K562 (cell line): ENCODE measurements around the gene FSHR. TPM values are rescaled to one million over a fixed set of nuclear protein-coding genes. Genes with fewer than 3 reads are reported as not detected.

Experiments used
- ATAC-seq: fragments of 200-7000 bp; cut with Tn5 transposase; 3 replicates; pipeline ENCODE4 v1.9.1; 2020; ENCODE audit warnings: moderate library complexity
- BruUV-seq: library from RNA; stranded (reverse); fragments of 400-500 nt; replicated peaks from 2 replicates; lab custom pipeline; 2021; lab: Mats Ljungman, UMichigan
- CTCF ChIA-PET: fragments of 300-600 bp; formaldehyde crosslinking; extraction: SDS; loops from one replicate; lab custom pipeline; 2021; ENCODE audit warnings: low intra/inter-chr PET ratio; lab: Yijun Ruan, JAX
- POLR2A ChIA-PET: fragments of 300-600, 350-650 bp; sonication (Branson Sonifier 250); formaldehyde crosslinking; extraction: SDS; loops from one replicate; lab custom pipeline; 2021; ENCODE audit warnings: antibody characterized with exemption, inconsistent platforms; lab: Yijun Ruan, JAX
- DNase-seq, 4 experiments: peaks; one replicate each; pipeline versions ENCODE4 v3.0.0 to v3.0.0-alpha.2; 2011 to 2018; ENCODE audit warnings: low spot score in 3 of 4, mixed read lengths in 3 of 4; ENCODE audit errors: extremely low read depth in 1 of 4
- FAIRE-seq: peaks from 2 replicates; lab custom pipeline; 2011; peaks lifted over from hg19 to GRCh38; lab: Jason Lieb, UNC
- H2AFZ ChIP-seq: 2 replicates; pipeline ENCODE4 v1.6.0; 2011; ENCODE audit warnings: low read depth, low read length, control low read depth, inconsistent platforms
- H3K27ac ChIP-seq: fragments of 200-600 bp; 3 replicates; pipeline ENCODE4 v1.8.0; 2011; ENCODE audit warnings: low read depth, mild to moderate bottlenecking, control low read depth, inconsistent platforms, low read length, moderate library complexity, mixed read lengths; ENCODE audit errors: extremely low read depth
- H3K27me3 ChIP-seq, 2 experiments: fragments of 300-600 bp in 1 of 2; 2 replicates in 1 of 2; 3 replicates in 1 of 2; pipeline versions ENCODE4 v1.6.0 to v1.8.0; 2011; ENCODE audit warnings: inconsistent platforms in 2 of 2, low read length in 2 of 2, mild to moderate bottlenecking in 1 of 2, mixed read lengths in 1 of 2, moderate library complexity in 1 of 2; ENCODE audit not compliant: control insufficient read depth in 2 of 2, insufficient read depth in 2 of 2
- H3K36me3 ChIP-seq: fragments of 300-600 bp; 3 replicates; pipeline ENCODE4 v1.8.0; 2011; ENCODE audit warnings: mild to moderate bottlenecking, low read length, inconsistent platforms; ENCODE audit not compliant: control insufficient read depth, insufficient read depth
- H3K4me1 ChIP-seq, 2 experiments: fragments of 200-600 bp in 1 of 2; replicated peaks in 1 of 2; 2 replicates in 1 of 2; 3 replicates in 1 of 2; pipeline versions ENCODE4 v1.5.1 to v1.8.0; 2011; ENCODE audit warnings: inconsistent platforms in 2 of 2, low read length in 2 of 2, mild to moderate bottlenecking in 1 of 2, mixed read lengths in 1 of 2, moderate library complexity in 1 of 2; ENCODE audit not compliant: control insufficient read depth in 2 of 2, insufficient read depth in 2 of 2
- H3K4me2 ChIP-seq: 2 replicates; pipeline ENCODE4 v1.6.1; 2011; ENCODE audit warnings: low read length, control low read depth, inconsistent platforms, mixed read lengths; ENCODE audit not compliant: insufficient read depth
- H3K4me3 ChIP-seq: fragments of 200-600 bp; sonication (generic), shearing (Covaris generic); 2 replicates; pipeline ENCODE4 v1.5.1; 2016; ENCODE audit warnings: control low read depth, inconsistent platforms
- H3K79me2 ChIP-seq: fragments of 200-600 bp; 3 replicates; pipeline ENCODE4 v1.8.0; 2011; ENCODE audit warnings: low read length, inconsistent platforms; ENCODE audit not compliant: control insufficient read depth, insufficient read depth
- H3K9ac ChIP-seq, 2 experiments: 2 replicates each; pipeline versions ENCODE4 v1.6.0 to v1.6.1; 2011; ENCODE audit warnings: low read depth in 2 of 2, low read length in 2 of 2, control low read depth in 1 of 2, inconsistent platforms in 1 of 2, mild to moderate bottlenecking in 1 of 2, mixed read lengths in 1 of 2; ENCODE audit not compliant: insufficient read depth in 1 of 2
- H3K9me1 ChIP-seq: one replicate; pipeline ENCODE4 v1.6.0; 2011; ENCODE audit warnings: inconsistent platforms, mild to moderate bottlenecking, low read length, moderate library complexity; ENCODE audit not compliant: control insufficient read depth, insufficient read depth
- H3K9me3 ChIP-seq: replicated peaks from 2 replicates; pipeline ENCODE4 v1.5.1; 2011; ENCODE audit warnings: low read depth, low read length, inconsistent platforms; ENCODE audit not compliant: control insufficient read depth, insufficient read depth
- H4K20me1 ChIP-seq: replicated peaks from 2 replicates; pipeline ENCODE4 v1.6.1; 2011; ENCODE audit warnings: low read length, inconsistent platforms, mixed read lengths; ENCODE audit not compliant: control insufficient read depth, insufficient read depth
- CHCHD3 ChIP-seq: fragments of 250-450 bp; sonication (Bioruptor Pico); IDR thresholded peaks from 2 replicates; pipeline ENCODE4 v2.1.2; 2022; ENCODE audit warnings: mild to moderate bottlenecking
- ELF4 ChIP-seq: fragments of 450-650 bp; formaldehyde crosslinking; IDR thresholded peaks from 2 replicates; pipeline ENCODE4 v1.4.0; 2022; ENCODE audit warnings: missing genetic modification characterization
- HMG20A ChIP-seq: fragments of 450-650 bp; formaldehyde crosslinking; conservative IDR thresholded peaks from 2 replicates; pipeline ENCODE4 v1.4.0; 2020; ENCODE audit warnings: mild to moderate bottlenecking, mixed read lengths
- HOMEZ ChIP-seq: fragments of 250-450 bp; sonication (Bioruptor Pico); IDR thresholded peaks from 2 replicates; pipeline ENCODE4 v1.4.0; 2020; ENCODE audit warnings: mild to moderate bottlenecking, moderate library complexity
- IRF1 ChIP-seq: sonication (generic); formaldehyde crosslinking; IDR thresholded peaks from 2 replicates; pipeline ENCODE4 v1.8.0; 2022; ENCODE audit warnings: missing genetic modification reagents, mild to moderate bottlenecking, borderline replicate concordance
- IRF2 ChIP-seq: sonication (generic); formaldehyde crosslinking; IDR thresholded peaks from 2 replicates; pipeline ENCODE4 v1.8.1; 2022; ENCODE audit warnings: mild to moderate bottlenecking, missing genetic modification reagents
- SRSF3 ChIP-seq: fragments of 200-400 bp; formaldehyde crosslinking; IDR thresholded peaks from 2 replicates; pipeline ENCODE4 v1.6.1; 2016; ENCODE audit warnings: mild to moderate bottlenecking, low read length, moderate library complexity; ENCODE audit not compliant: insufficient read depth
- ZBED1 ChIP-seq: IDR thresholded peaks from 2 replicates; pipeline ENCODE4 v1.6.1; 2014
- ZBTB8A ChIP-seq: fragments of 450-650 bp; IDR thresholded peaks from 2 replicates; pipeline ENCODE4 v1.6.1; 2018; ENCODE audit warnings: mild to moderate bottlenecking, moderate library complexity; ENCODE audit not compliant: partially characterized antibody
- ZNF77 ChIP-seq: fragments of 250-450 bp; sonication (Bioruptor Pico); IDR thresholded peaks from 2 replicates; pipeline ENCODE4 v1.5.0; 2020
- WGBS: fragments of 100-300 bp; shearing (Covaris generic); methylation state at CpG from one replicate; pipeline ENCODE4 v1.1.6; 2016; ENCODE audit warnings: low coverage, mixed read lengths; ENCODE audit not compliant: insufficient coverage; ENCODE audit errors: missing lambda C conversion rate; 5-methylcytosine and 5-hydroxymethylcytosine counted together
- in situ Hi-C: fragments of 300-500 bp; cut with MboI; formaldehyde crosslinking; loops from 4 replicates; pipeline ENCODE4 v1.15.0; 2018; ENCODE audit warnings: inconsistent platforms, mixed read lengths
- intact Hi-C: fragments of 100-400 bp; cut with micrococcal nuclease; formaldehyde crosslinking; loops from 2 replicates; pipeline ENCODE4 v1.14.2; 2022
- polyA plus RNA-seq, 8 experiments: library from polyadenylated mRNA; depleted of rRNA in 4 of 8; stranded (reverse) in 5 of 8; unstranded in 3 of 8; fragments of >200 nt; fragmentation: Nextera tagmentation in 2 of 8; fragmentation: Illumina TruSeq in 1 of 8; extraction: Ambion mirVana in 2 of 8; extraction: Trizol in 1 of 8; gene quantifications; 2 replicates each; pipeline versions ENCODE4 v1.2.1 to v1.2.3, GENCODE V29; 2011 to 2014; ENCODE audit warnings: inconsistent platforms in 1 of 8, missing spikeins in 1 of 8
- total RNA-seq, 7 experiments: library from RNA; depleted of rRNA in 6 of 7; stranded (reverse); fragments of >200 nt in 6 of 7; fragmentation: Illumina TruSeq in 2 of 7; extraction: Trizol in 2 of 7; gene quantifications; 2 replicates each; pipeline versions ENCODE4 v1.2.1 to v1.2.3, GENCODE V29; 2011 to 2021; ENCODE audit warnings: low replicate concordance in 1 of 7

FSHR gene
- total and polyA plus RNA-seq, 9 of the 15 experiments (the other 6 are each of a cell fraction or from before 2014, with no cell fraction given), result not detected

GRCh38 chr2:49002750-49003149 lies 151.6 kb downstream of the FSHR start:
- Histone ChIP-seq H4K20me1 (no peaks in the 10 kb centered on the region), H3K9me3 (no peaks in the 10 kb centered on the region), H2AFZ (no peak overlapping the region), H3K36me3 (no peaks in the 10 kb centered on the region), H3K4me3 (no peak overlapping the region), H3K27me3 (no peaks in the 10 kb centered on the region), H3K27ac (no peak overlapping the region), H3K4me1 (no peaks in the 10 kb centered on the region), H3K9ac (no peak overlapping the region), H3K79me2 (no peaks in the 10 kb centered on the region), H3K4me2 (no peak overlapping the region), H3K9me1 (no peaks in the 10 kb centered on the region)
- in situ Hi-C loops (no loop called here), intact Hi-C loops (no loop called here)
- POLR2A ChIA-PET, result no interaction called here
- CTCF ChIA-PET, result no interaction called here
- ATAC-seq (no peak), DNase-seq (no peak), FAIRE-seq (no peak)
- no TSS peak for BruUV-seq
- WGBS, result 0% methylated on average over 3 of the region's 3 CpGs
- TF ChIP-seq ZBED1 (no peak), HOMEZ (CRISPR knock-in tag) (no peak), ELF4 (CRISPR knock-in tag) (no peak)

GRCh38 chr2:49000695-49001094 lies 153.6 kb downstream of the FSHR start:
- Histone ChIP-seq H2AFZ (no peak overlapping the region), H3K9ac (no peak overlapping the region), H3K9me3 (no peaks in the 10 kb centered on the region), H3K4me2 (no peak overlapping the region), H3K79me2 (no peaks in the 10 kb centered on the region), H3K27ac (no peak overlapping the region), H3K4me1 (no peaks in the 10 kb centered on the region), H3K4me3 (no peak overlapping the region), H3K27me3 (no peaks in the 10 kb centered on the region), H3K36me3 (no peaks in the 10 kb centered on the region), H3K9me1 (no peaks in the 10 kb centered on the region), H4K20me1 (no peaks in the 10 kb centered on the region)
- no TSS peak for BruUV-seq
- in situ Hi-C loops, result no loop called here
- FAIRE-seq (no peak), ATAC-seq (no peak), DNase-seq (no peak)
- CTCF ChIA-PET, result no interaction called here
- POLR2A ChIA-PET, result no interaction called here
- intact Hi-C loops, result no loop called here
- no peak for TF ChIP-seq HMG20A
- no peak for TF ChIP-seq CHCHD3
- TF ChIP-seq IRF1 (CRISPR knock-in tag), result no peak
- TF ChIP-seq ZNF77 (CRISPR knock-in tag), result no peak
- no peak for TF ChIP-seq IRF2 (CRISPR knock-in tag)
- no peak for TF ChIP-seq ZBTB8A
- TF ChIP-seq SRSF3, result no peak
